KMS-11 (cell line): ENCODE measurements around the gene SMDT1.

Experiments
- H2AFZ ChIP-seq: fragments of 200-600 bp; sonication (generic); 2 replicates; pipeline ENCODE4 v1.6.1; 2016; ENCODE audit warnings: antibody characterized with exemption, mixed run types, low read depth
- H3K27ac ChIP-seq: fragments of 200-600 bp; sonication (generic); 2 replicates; pipeline ENCODE4 v1.6.1; 2016; ENCODE audit warnings: mild to moderate bottlenecking, mixed run types
- H3K27me3 ChIP-seq: fragments of 200-600 bp; sonication (generic); 2 replicates; pipeline ENCODE4 v1.6.1; 2017; ENCODE audit warnings: mild to moderate bottlenecking, low read depth, mixed run types, moderate library complexity; ENCODE audit not compliant: insufficient read depth
- H3K36me3 ChIP-seq: fragments of 200-600 bp; sonication (generic); 2 replicates; pipeline ENCODE4 v1.6.1; 2017; ENCODE audit warnings: mild to moderate bottlenecking, mixed run types; ENCODE audit not compliant: insufficient read depth
- H3K4me1 ChIP-seq: fragments of 200-600 bp; sonication (generic); 2 replicates; pipeline ENCODE4 v1.6.1; 2016; ENCODE audit warnings: mild to moderate bottlenecking, low read depth, mixed run types; ENCODE audit not compliant: poor library complexity, severe bottlenecking
- H3K4me2 ChIP-seq: fragments of 200-600 bp; sonication (generic); 2 replicates; pipeline ENCODE4 v1.7.0; 2016; ENCODE audit warnings: mild to moderate bottlenecking, mixed run types
- H3K4me3 ChIP-seq: fragments of 200-600 bp; sonication (generic); IDR thresholded peaks from 2 replicates; pipeline ENCODE4 v1.6.1; 2017; ENCODE audit warnings: low read depth, low read length, mixed read lengths; ENCODE audit not compliant: insufficient read depth
- H3K79me2 ChIP-seq: fragments of 200-600 bp; sonication (generic); 2 replicates; pipeline ENCODE4 v1.6.1; 2016; ENCODE audit warnings: low read depth, mixed run types; ENCODE audit not compliant: insufficient read depth
- H3K9ac ChIP-seq: fragments of 200-600 bp; sonication (generic); 2 replicates; pipeline ENCODE4 v1.6.1; 2016; ENCODE audit warnings: mild to moderate bottlenecking, mixed run types
- H4K20me1 ChIP-seq: fragments of 200-600 bp; sonication (generic); 2 replicates; pipeline ENCODE4 v1.6.1; 2016; ENCODE audit warnings: mild to moderate bottlenecking, mixed run types; ENCODE audit not compliant: insufficient read depth
- CTCF ChIP-seq: fragments of 200-600 bp; sonication (generic); conservative IDR thresholded peaks from 2 replicates; pipeline ENCODE4 v1.6.1; 2017; ENCODE audit warnings: low read depth, mild to moderate bottlenecking, antibody characterized with exemption, low read length, moderate library complexity, mixed read lengths

Gene SMDT1

GRCh38 chr22:42065438-42066125 is 13.9 kb upstream of the SMDT1 start:
- no peak for TF ChIP-seq CTCF
- Histone ChIP-seq H3K79me2 (no peaks in the 10 kb centered on the region), H2AFZ (no peak overlapping the region), H3K27ac (no peak overlapping the region), H3K4me2 (no peak overlapping the region), H3K36me3 (no peaks in the 10 kb centered on the region), H4K20me1 (no peaks in the 10 kb centered on the region), H3K4me1 (peaks cover 6% of the 10 kb centered on the region), H3K9ac (no peak overlapping the region), H3K4me3 (no peak overlapping the region), H3K27me3 (no peaks in the 10 kb centered on the region)

- H3K79me2 ChIP-seq: no peaks in the 10 kb centered on the region
- TF ChIP-seq CTCF: no peak
- peaks cover 7% of the 10 kb centered on the region for H3K4me1 ChIP-seq
- H3K27me3 ChIP-seq: no peaks in the 10 kb centered on the region
- no peaks in the 10 kb centered on the region for H4K20me1 ChIP-seq
- no peaks in the 10 kb centered on the region for H3K36me3 ChIP-seq
- no peak overlapping the region for H3K27ac ChIP-seq
- H3K4me2 ChIP-seq: no peak overlapping the region
- H3K4me3 ChIP-seq: no peak overlapping the region
- no peak overlapping the region for H3K9ac ChIP-seq
- no peak overlapping the region for H2AFZ ChIP-seq
These were observed 13.3 kb upstream of the SMDT1 start for GRCh38 chr22:42066126-42066761.

- Histone ChIP-seq H3K36me3 (no peaks in the 10 kb centered on the region), H3K27ac (no peak overlapping the region), H3K4me2 (no peak overlapping the region), H3K9ac (no peak overlapping the region), H3K4me3 (no peak overlapping the region), H2AFZ (no peak overlapping the region), H3K27me3 (no peaks in the 10 kb centered on the region), H4K20me1 (no peaks in the 10 kb centered on the region), H3K79me2 (no peaks in the 10 kb centered on the region), H3K4me1 (peaks cover 14% of the 10 kb centered on the region)
- no peak for TF ChIP-seq CTCF
These were observed 12.6 kb upstream of the SMDT1 start for GRCh38 chr22:42066937-42067336.

- no peak overlapping the region for H2AFZ ChIP-seq
- no peak overlapping the region for H3K9ac ChIP-seq
- TF ChIP-seq CTCF: no peak
- H3K36me3 ChIP-seq: no peaks in the 10 kb centered on the region
- no peaks in the 10 kb centered on the region for H4K20me1 ChIP-seq
- no peaks in the 10 kb centered on the region for H3K79me2 ChIP-seq
- H3K4me2 ChIP-seq: no peak overlapping the region
- H3K4me3 ChIP-seq: no peak overlapping the region
- H3K27me3 ChIP-seq: no peaks in the 10 kb centered on the region
- peaks cover 14% of the 10 kb centered on the region for H3K4me1 ChIP-seq
- H3K27ac ChIP-seq: no peak overlapping the region
These were observed 11.7 kb upstream of the SMDT1 start for GRCh38 chr22:42067671-42068251.
